PC-3 (cell line): Measurements from ENCODE around the gene ADORA1.

ENCODE experiments used
- CTCF ChIP-seq: fragments of 300-600 bp; sonication (generic); conservative IDR thresholded peaks from 2 replicates; pipeline ENCODE4 v1.5.1; 2017; ENCODE audit warnings: antibody characterized with exemption, low read depth, mild to moderate bottlenecking, low read length
- EZH2 ChIP-seq: fragments of 300-600 bp; sonication (generic); IDR thresholded peaks from one replicate; pipeline ENCODE4 v1.6.1; 2017; ENCODE audit warnings: antibody characterized with exemption, mild to moderate bottlenecking, low read length; ENCODE audit not compliant: unreplicated experiment
- EZH2phosphoT487 ChIP-seq: fragments of 300-600 bp; sonication (generic); IDR thresholded peaks from 2 replicates; pipeline ENCODE4 v1.6.1; 2018; ENCODE audit warnings: mild to moderate bottlenecking, antibody characterized with exemption, low read length, borderline replicate concordance

GRCh38 chr1:203201516-203202205 lies 74.1 kb downstream of the ADORA1 start:
- TF ChIP-seq EZH2 (no peak), CTCF (no peak), EZH2phosphoT487 (no peak)
